Breast epithelium (tissue), 4 donors: ENCODE data around the gene ZMIZ1. TPM values are rescaled to one million over a fixed set of nuclear protein-coding genes. Genes with fewer than 3 reads are reported as not detected.

Experiments
- DNase-seq, 2 donors: peaks; one replicate each; pipeline ENCODE4 v3.0.0-alpha.2; 2019; ENCODE audit warnings: low spot score in 2 of 2
- H3K27ac ChIP-seq, 2 donors: fragments of 200-600 bp; sonication (generic) in 1 of 2; one replicate each; pipeline ENCODE4 v1.5.1; 2016 to 2019; ENCODE audit warnings: mild to moderate bottlenecking in 1 of 2
- H3K27me3 ChIP-seq, 2 donors: fragments of 200-600 bp; sonication (generic) in 1 of 2; one replicate each; pipeline versions ENCODE4 v1.5.1 to v1.6.0; 2017 to 2019; ENCODE audit warnings: control low read depth in 1 of 2, mild to moderate bottlenecking in 1 of 2
- H3K36me3 ChIP-seq: fragments of 200-600 bp; one replicate; pipeline ENCODE4 v1.5.1; 2019
- H3K4me1 ChIP-seq, 2 donors: fragments of 200-600 bp; sonication (generic); one replicate each; pipeline ENCODE4 v1.5.1; 2016 to 2019; ENCODE audit warnings: control low read depth in 1 of 2
- H3K4me3 ChIP-seq, 3 donors: fragments of 200-600 bp; sonication (generic); 1 replicate in 2 of 3; 2 replicates in 1 of 3; pipeline ENCODE4 v1.5.1; 2016 to 2019; ENCODE audit warnings: mild to moderate bottlenecking in 3 of 3, moderate library complexity in 2 of 3
- H3K9me3 ChIP-seq, 2 donors: fragments of 200-600 bp; sonication (generic) in 1 of 2; one replicate each; pipeline ENCODE4 v1.5.1; 2016 to 2019; ENCODE audit warnings: control low read depth in 1 of 2
- POLR2A ChIP-seq: fragments of 450-650 bp; IDR thresholded peaks from one replicate; pipeline ENCODE4 v1.6.1; 2016; ENCODE audit warnings: antibody characterized with exemption, mild to moderate bottlenecking, moderate library complexity
- POLR2AphosphoS5 ChIP-seq, 3 donors: sonication (generic); formaldehyde crosslinking; IDR thresholded peaks; one replicate each; pipeline ENCODE4 v1.6.1; 2017; ENCODE audit warnings: antibody characterized with exemption in 3 of 3
- intact Hi-C: fragments of 100-400 bp; cut with DNase I; formaldehyde crosslinking; loops from one replicate; pipeline ENCODE4 v1.15.1; 2023; ENCODE audit warnings: low total_unique reads
- total RNA-seq, 3 donors: library from RNA; depleted of rRNA; stranded (reverse); fragments of >200 nt; gene quantifications; one replicate each; pipeline ENCODE4 v1.1.0, GENCODE V29; 2016
- TF ChIP-seq, protein P1 (sequence below), 3 donors: fragments of 450-650 bp; IDR thresholded peaks; one replicate each; pipeline ENCODE4 v1.5.1; 2016 to 2017; ENCODE audit warnings: antibody characterized with exemption in 3 of 3, mild to moderate bottlenecking in 3 of 3, moderate library complexity in 3 of 3

ZMIZ1 gene
- total RNA-seq, 3 donors from 2014 or later, result 34.4 to 63.7 (median 39.8) TPM

DNA sequence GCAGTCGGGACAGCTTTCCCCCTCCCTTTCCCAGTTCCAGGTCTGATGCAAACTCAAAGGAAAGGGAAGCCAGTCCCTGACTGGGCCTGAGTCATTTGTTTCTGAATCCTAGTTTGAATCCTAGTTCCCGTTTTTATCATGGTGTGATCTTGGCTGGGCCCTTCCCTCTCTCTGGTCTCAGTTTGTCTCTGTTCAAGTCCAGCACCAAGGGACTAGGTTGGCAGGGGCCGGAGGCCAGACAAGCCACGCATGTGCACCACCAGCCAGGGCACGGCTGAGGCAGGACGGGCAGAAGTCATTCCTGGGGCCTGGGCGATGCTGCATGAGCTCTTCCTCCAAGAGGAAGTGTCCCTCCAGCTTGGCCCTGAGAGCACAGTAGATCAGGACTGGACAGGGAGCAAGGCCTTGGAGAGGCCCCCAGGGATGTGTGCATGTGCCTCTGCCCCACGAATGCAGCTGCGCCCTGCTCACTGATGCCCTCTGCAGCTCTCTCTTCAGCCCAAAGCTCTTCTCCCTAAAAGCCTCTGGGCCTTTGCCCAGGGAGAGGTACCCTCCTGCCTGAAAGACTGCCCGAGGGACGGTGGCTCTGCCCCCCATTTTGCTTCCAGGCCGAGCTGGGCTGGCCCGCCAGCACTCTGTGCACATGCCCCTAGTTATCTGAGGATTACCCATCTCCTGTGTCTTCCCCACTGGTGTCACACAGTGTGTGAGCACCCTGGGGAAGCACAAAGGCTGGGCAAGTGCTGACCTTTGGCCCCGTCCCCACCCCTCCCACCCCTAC lies 86.7 kb downstream of the ZMIZ1 start:
- intact Hi-C loops, result no loop called here
- no peak for TF ChIP-seq POLR2AphosphoS5 (IDR thresholded peaks at IDR 0.05)
- Histone ChIP-seq H3K4me1 (peaks cover 19 to 42% of the 10 kb centered on the region in 2 donors), H3K27me3 (no peaks in the 10 kb centered on the region), H3K27ac (peak overlapping the region; percentile 92 to 98), H3K36me3 (no peaks in the 10 kb centered on the region), H3K9me3 (no peaks in the 10 kb centered on the region), H3K4me3 (no peak overlapping the region)
- no peak for DNase-seq

DNA sequence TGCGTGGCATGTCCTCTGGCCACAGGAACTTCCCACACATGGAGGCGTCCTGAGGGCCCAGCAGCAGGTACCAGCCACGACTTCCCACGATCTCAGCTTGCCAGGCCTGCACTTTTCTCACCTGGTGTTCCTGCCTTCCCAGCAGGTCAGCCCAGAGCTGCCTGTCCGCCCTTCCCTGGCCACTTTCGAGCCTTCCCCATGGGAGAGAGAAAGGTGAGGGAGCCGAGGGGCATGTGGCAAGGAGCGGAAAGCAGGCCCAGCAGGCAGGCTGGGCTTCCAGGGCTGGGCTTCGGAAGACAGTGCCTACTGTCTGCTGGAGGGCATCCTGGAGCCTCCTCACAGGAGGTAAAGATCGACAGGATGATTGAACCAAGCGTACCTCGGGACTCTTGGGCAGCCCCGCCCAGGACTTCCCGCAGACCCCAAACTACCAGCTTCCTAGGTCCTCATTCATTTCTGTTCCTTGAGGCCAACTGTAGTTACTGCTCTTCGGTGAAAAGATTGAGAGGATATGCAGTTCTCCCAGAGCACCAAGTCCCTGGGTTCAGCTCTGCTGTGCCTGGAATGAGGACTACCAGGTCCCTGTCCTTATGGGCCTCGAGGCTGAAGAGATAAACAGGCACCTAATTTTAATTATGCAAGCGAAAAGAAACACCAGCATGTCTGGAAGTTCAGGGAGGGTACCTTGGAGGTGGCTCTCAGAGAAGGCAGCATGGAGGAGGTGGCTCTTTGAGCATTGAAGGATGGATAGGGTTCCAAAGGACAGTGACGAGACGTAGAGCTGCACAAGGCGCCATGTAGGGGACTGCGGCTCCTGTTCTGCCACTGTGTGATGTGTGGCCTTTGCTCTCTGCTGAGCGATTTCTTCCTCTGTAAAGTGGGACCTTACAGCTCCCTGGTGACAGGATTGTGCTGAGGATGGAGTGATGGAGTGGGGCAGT lies 87.8 kb downstream of the ZMIZ1 start:
- Histone ChIP-seq H3K27me3 (no peaks in the 10 kb centered on the region), H3K36me3 (no peaks in the 10 kb centered on the region), H3K4me3 (no peak overlapping the region), H3K9me3 (no peaks in the 10 kb centered on the region), H3K4me1 (peaks cover 17 to 42% of the 10 kb centered on the region in 2 donors), H3K27ac (peak overlapping the region; percentile 87 to 92)
- intact Hi-C loops, result no loop called here
- TF ChIP-seq POLR2A (no peak), POLR2AphosphoS5 (IDR thresholded peaks at IDR 0.05) (no peak)
- TF ChIP-seq, protein P1, sequence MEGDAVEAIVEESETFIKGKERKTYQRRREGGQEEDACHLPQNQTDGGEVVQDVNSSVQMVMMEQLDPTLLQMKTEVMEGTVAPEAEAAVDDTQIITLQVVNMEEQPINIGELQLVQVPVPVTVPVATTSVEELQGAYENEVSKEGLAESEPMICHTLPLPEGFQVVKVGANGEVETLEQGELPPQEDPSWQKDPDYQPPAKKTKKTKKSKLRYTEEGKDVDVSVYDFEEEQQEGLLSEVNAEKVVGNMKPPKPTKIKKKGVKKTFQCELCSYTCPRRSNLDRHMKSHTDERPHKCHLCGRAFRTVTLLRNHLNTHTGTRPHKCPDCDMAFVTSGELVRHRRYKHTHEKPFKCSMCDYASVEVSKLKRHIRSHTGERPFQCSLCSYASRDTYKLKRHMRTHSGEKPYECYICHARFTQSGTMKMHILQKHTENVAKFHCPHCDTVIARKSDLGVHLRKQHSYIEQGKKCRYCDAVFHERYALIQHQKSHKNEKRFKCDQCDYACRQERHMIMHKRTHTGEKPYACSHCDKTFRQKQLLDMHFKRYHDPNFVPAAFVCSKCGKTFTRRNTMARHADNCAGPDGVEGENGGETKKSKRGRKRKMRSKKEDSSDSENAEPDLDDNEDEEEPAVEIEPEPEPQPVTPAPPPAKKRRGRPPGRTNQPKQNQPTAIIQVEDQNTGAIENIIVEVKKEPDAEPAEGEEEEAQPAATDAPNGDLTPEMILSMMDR (IDR thresholded peaks at IDR 0.05), result no peak
- DNase-seq, result no peak

DNA sequence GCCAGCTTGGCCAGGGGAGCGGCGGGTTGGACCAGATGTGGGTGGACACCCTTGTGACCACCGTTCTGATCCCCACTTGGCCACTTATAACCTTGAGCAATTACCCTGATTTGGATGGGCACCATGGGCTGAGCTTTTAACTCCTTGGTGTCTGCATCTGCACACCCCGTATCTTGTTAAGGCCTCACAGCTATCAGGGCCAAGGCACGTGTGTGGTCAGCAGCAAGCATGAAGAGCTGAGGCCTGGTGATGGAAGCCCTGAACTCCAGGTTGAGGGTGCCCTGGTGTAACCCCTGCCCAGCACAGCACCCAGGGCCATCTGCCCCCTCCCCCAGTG lies 89.2 kb downstream of the ZMIZ1 start:
- Histone ChIP-seq H3K4me1 (peaks cover 16 to 42% of the 10 kb centered on the region in 2 donors), H3K27ac (peak overlapping the region; percentile 87 to 92), H3K4me3 (no peak overlapping the region), H3K9me3 (no peaks in the 10 kb centered on the region), H3K36me3 (no peaks in the 10 kb centered on the region), H3K27me3 (no peaks in the 10 kb centered on the region)
- intact Hi-C loops, result no loop called here
- TF ChIP-seq, protein P1 (IDR thresholded peaks at IDR 0.05), result no peak
- no peak for DNase-seq

DNA sequence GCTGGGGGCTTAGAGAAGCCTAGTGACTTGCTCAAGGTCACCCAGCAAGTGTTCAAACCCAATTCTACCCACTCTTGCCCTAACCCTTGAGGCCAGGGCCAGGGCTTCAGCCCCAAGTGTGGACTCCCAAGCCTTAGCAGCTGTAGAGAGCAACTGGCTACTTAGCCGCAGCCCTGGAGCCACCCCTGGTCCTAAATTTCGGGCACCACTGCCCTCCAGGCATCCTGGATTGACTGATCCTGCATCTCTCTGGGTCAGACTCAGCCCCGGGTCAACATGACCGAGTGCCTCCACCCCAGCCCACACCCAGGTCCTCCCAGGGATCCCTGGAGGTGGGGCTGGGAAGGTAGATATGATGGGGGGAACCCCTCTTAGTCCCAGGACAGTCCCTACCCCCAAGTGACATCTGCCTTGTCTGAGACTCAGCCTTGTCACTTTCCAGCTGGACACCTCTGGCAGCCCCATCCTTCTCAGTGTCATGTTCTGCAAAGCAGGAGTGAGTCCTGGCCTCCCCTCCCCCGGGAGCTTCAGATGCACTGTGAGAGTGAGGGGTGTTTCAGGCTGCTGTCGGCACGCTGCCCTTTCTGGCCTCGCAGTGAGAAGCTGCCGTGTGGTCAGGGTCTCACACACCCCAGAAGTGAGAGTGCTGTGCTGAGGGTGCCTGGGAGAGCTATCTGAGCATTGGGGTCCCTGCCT lies 89.8 kb downstream of the ZMIZ1 start:
- Histone ChIP-seq H3K27me3 (no peaks in the 10 kb centered on the region), H3K4me3 (no peak overlapping the region), H3K27ac (peak overlapping the region; percentile 87 to 92), H3K9me3 (no peaks in the 10 kb centered on the region), H3K36me3 (no peaks in the 10 kb centered on the region), H3K4me1 (peaks cover 16 to 42% of the 10 kb centered on the region in 2 donors)
- DNase-seq, result no peak
- intact Hi-C loops, result no loop called here
- TF ChIP-seq POLR2AphosphoS5 (IDR thresholded peaks at IDR 0.05) (no peak), POLR2A (no peak)
- TF ChIP-seq, protein P1 (IDR thresholded peaks at IDR 0.05), result no peak

DNA sequence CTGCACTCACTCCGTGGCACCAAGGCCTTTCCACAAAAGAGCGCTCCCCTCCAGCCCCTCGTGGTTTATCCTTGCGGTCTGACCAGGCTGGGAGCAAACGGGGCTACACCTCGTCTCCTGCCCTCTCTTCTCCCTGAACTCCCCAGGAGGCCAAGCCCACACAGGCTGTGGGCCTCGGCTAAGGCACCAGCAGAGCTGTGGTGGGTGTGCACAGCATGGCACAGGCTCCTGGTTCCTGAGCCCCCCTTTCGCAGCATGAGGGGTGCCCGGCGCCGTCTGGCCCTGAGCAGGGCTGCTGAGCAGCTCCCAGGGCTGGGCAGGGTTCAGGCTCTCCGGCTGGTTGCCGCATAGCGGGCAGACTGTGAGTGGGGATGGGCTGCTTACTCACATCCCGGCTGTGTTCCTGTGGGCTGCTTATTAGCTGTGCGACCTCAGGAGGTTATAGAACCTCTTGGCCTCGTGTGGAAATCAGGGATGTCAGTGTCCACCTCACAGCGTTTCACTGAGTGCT lies 90.4 kb downstream of the ZMIZ1 start:
- intact Hi-C loops, result no loop called here
- H3K36me3 ChIP-seq, result no peaks in the 10 kb centered on the region
- TF ChIP-seq POLR2A, result no peak
- TF ChIP-seq, protein P1 (IDR thresholded peaks at IDR 0.05), result no peak
- TF ChIP-seq POLR2AphosphoS5 (IDR thresholded peaks at IDR 0.05), result no peak
- no peak for DNase-seq
- H3K27ac ChIP-seq, result peak overlapping the region; percentile 87 to 92
- peaks cover 16 to 36% of the 10 kb centered on the region in 2 donors for H3K4me1 ChIP-seq
- no peaks in the 10 kb centered on the region for H3K9me3 ChIP-seq
- peak overlapping the region in 1 of 3 donors; percentile 40 for H3K4me3 ChIP-seq
- H3K27me3 ChIP-seq, result no peaks in the 10 kb centered on the region
